HL-60 (cell line): ENCODE measurements around the gene PNPLA7.

Experiments
- CTCF ChIP-seq: IDR thresholded peaks from one replicate; pipeline ENCODE4 v1.5.1; 2011; ENCODE audit warnings: low read length, control low read depth, inconsistent platforms; ENCODE audit not compliant: insufficient read depth
- GABPA ChIP-seq: IDR thresholded peaks from 2 replicates; pipeline ENCODE4 v1.6.1; 2012; ENCODE audit warnings: low read depth
- POLR2AphosphoS5 ChIP-seq: IDR thresholded peaks from 2 replicates; pipeline ENCODE4 v1.6.1; 2012; ENCODE audit warnings: low read depth

DNA sequence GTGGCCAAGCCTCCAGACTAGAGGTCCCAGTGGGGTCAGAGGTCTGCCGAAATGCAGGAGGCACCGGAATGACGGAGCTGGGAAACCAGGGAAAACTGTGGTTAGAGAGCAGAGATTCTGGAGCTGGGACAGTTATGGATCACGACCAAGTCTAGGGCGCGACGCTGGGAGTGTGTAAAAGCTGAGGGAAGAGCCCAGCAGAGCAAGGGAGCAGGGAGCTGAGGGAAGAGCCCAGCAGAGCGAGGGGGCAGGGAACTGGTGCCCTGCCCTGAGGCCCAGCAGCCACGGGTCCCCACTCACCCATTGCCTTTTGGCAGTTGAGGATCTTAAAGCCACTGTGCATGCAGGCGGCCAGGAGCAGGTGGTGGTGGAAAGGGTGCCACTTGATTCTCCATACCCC, 13.9 kb upstream of the PNPLA7 start:
- TF ChIP-seq CTCF (no peak), POLR2AphosphoS5 (no peak), GABPA (no peak)
